SK-N-SH (cell line): Measurements from ENCODE around the gene MYLK. TPM values are rescaled to one million over a fixed set of nuclear protein-coding genes. Genes with fewer than 3 reads are reported as not detected.

Experiments used
- CTCF ChIA-PET: fragments of 300-600, 350-600 bp; formaldehyde crosslinking; extraction: SDS; loops from one replicate; lab custom pipeline; 2021; lab: Yijun Ruan, JAX
- POLR2A ChIA-PET: fragments of 350-600 bp; sonication (Branson Sonifier 250); formaldehyde crosslinking; extraction: SDS; loops from one replicate; lab custom pipeline; 2020; ENCODE audit warnings: antibody characterized with exemption, inconsistent platforms; lab: Yijun Ruan, JAX
- DNase-seq: peaks from one replicate; pipeline ENCODE4 v3.0.0; 2012
- H2AFZ ChIP-seq: fragments of 200-600 bp; sonication (generic); 2 replicates; pipeline ENCODE4 v1.8.1; 2016; ENCODE audit warnings: antibody characterized with exemption, mild to moderate bottlenecking, low read depth
- H3F3A ChIP-seq: fragments of 200-600 bp; sonication (generic); replicated peaks from 2 replicates; pipeline ENCODE3; 2016; ENCODE audit warnings: antibody characterized with exemption, mild to moderate bottlenecking; ENCODE audit not compliant: insufficient read depth
- H3K27ac ChIP-seq, 2 experiments: fragments of 200-500 bp in 1 of 2; fragments of 200-600 bp in 1 of 2; sonication (Bioruptor generic) in 1 of 2; sonication (generic), shearing (Covaris generic) in 1 of 2; 2 replicates each; pipeline versions ENCODE4 v1.5.1 to v1.6.1; 2014 to 2016; ENCODE audit warnings: low read depth in 2 of 2, inconsistent platforms in 1 of 2, low read length in 1 of 2, mild to moderate bottlenecking in 1 of 2, mixed read lengths in 1 of 2
- H3K27me3 ChIP-seq: fragments of 200-600 bp; sonication (generic), shearing (Covaris generic); 2 replicates; pipeline ENCODE4 v1.6.1; 2016; ENCODE audit warnings: mixed run types; ENCODE audit not compliant: insufficient read depth
- H3K36me3 ChIP-seq, 2 experiments: fragments of 200-500 bp in 1 of 2; fragments of 200-600 bp in 1 of 2; sonication (Bioruptor generic) in 1 of 2; sonication (generic) in 1 of 2; replicated peaks in 1 of 2; 2 replicates each; pipeline versions ENCODE3 to v1.5.1; 2014 to 2016; ENCODE audit warnings: low read length in 1 of 2, mild to moderate bottlenecking in 1 of 2; ENCODE audit not compliant: insufficient read depth in 2 of 2, control insufficient read depth in 1 of 2
- H3K4me1 ChIP-seq, 2 experiments: fragments of 200-500 bp in 1 of 2; fragments of 200-600 bp in 1 of 2; sonication (Bioruptor generic) in 1 of 2; sonication (generic), shearing (Covaris generic) in 1 of 2; 2 replicates each; pipeline versions ENCODE4 v1.5.1 to v1.6.1; 2014 to 2016; ENCODE audit warnings: low read depth in 1 of 2, low read length in 1 of 2, mixed run types in 1 of 2; ENCODE audit not compliant: insufficient read depth in 2 of 2, control insufficient read depth in 1 of 2
- H3K4me2 ChIP-seq: fragments of 200-600 bp; sonication (generic), shearing (Covaris generic); 2 replicates; pipeline ENCODE4 v1.6.1; 2017; ENCODE audit warnings: mixed run types
- H3K4me3 ChIP-seq, 2 experiments: fragments of 200-500 bp in 1 of 2; fragments of 200-600 bp in 1 of 2; sonication (Bioruptor generic) in 1 of 2; sonication (generic), shearing (Covaris generic) in 1 of 2; 2 replicates each; pipeline versions ENCODE4 v1.5.1 to v1.8.1; 2014 to 2016; ENCODE audit warnings: low read depth in 2 of 2, inconsistent platforms in 1 of 2, low read length in 1 of 2, mild to moderate bottlenecking in 1 of 2, mixed read lengths in 1 of 2, moderate library complexity in 1 of 2
- H3K79me2 ChIP-seq: fragments of 200-600 bp; sonication (generic); 2 replicates; pipeline ENCODE4 v1.8.1; 2017; ENCODE audit warnings: mild to moderate bottlenecking; ENCODE audit not compliant: insufficient read depth
- H3K9ac ChIP-seq: fragments of 200-600 bp; sonication (generic); 2 replicates; pipeline ENCODE4 v1.6.1; 2017; ENCODE audit warnings: mixed run types
- H3K9me2 ChIP-seq: fragments of 200-600 bp; sonication (generic); 2 replicates; pipeline ENCODE4 v1.6.1; 2017; ENCODE audit warnings: mixed run types
- H3K9me3 ChIP-seq: fragments of 200-600 bp; sonication (generic); 2 replicates; pipeline ENCODE4 v1.6.1; 2017; ENCODE audit warnings: mixed run types, mild to moderate bottlenecking, moderate library complexity
- H4K20me1 ChIP-seq: fragments of 200-600 bp; sonication (generic); 2 replicates; pipeline ENCODE4 v1.6.1; 2017; ENCODE audit warnings: mild to moderate bottlenecking, mixed run types; ENCODE audit not compliant: insufficient read depth
- CHD2 ChIP-seq: fragments of 150-350 bp; IDR thresholded peaks from 2 replicates; pipeline ENCODE4 v1.6.1; 2018; ENCODE audit warnings: low read length; ENCODE audit not compliant: partially characterized antibody
- EP300 ChIP-seq, 2 experiments: IDR thresholded peaks; 2 replicates each; pipeline versions ENCODE4 v1.4.0 to v1.6.1; 2012; ENCODE audit warnings: borderline replicate concordance in 1 of 2, low read depth in 1 of 2, low read length in 1 of 2
- FOXM1 ChIP-seq: IDR thresholded peaks from 2 replicates; pipeline ENCODE4 v1.4.0; 2012; ENCODE audit warnings: low read depth, mild to moderate bottlenecking
- GATA2 ChIP-seq: sonication (generic); formaldehyde crosslinking; IDR thresholded peaks from 2 replicates; pipeline ENCODE4 v1.5.0; 2020; ENCODE audit warnings: mild to moderate bottlenecking, missing genetic modification reagents
- JUND ChIP-seq: IDR thresholded peaks from 2 replicates; pipeline ENCODE4 v1.4.0; 2012
- MEF2A ChIP-seq: IDR thresholded peaks from 2 replicates; pipeline ENCODE4 v1.4.0; 2012; ENCODE audit warnings: low read depth, borderline replicate concordance
- RCOR1 ChIP-seq: fragments of 150-350 bp; IDR thresholded peaks from 2 replicates; pipeline ENCODE4 v1.6.1; 2017; ENCODE audit warnings: antibody characterized with exemption, low read length
- RXRA ChIP-seq: IDR thresholded peaks from 2 replicates; pipeline ENCODE4 v1.4.0; 2012; ENCODE audit warnings: low read depth, mild to moderate bottlenecking, borderline replicate concordance
- SMC3 ChIP-seq: IDR thresholded peaks from 2 replicates; pipeline ENCODE4 v1.6.1; 2012; ENCODE audit warnings: low read depth, low read length, improper control_type of control experiment
- TEAD4 ChIP-seq: IDR thresholded peaks from 2 replicates; pipeline ENCODE4 v1.4.0; 2012; ENCODE audit warnings: mild to moderate bottlenecking, borderline replicate concordance; ENCODE audit not compliant: insufficient read depth
- ZBTB33 ChIP-seq: IDR thresholded peaks from 2 replicates; pipeline ENCODE4 v1.4.0; 2012; ENCODE audit warnings: low read depth, borderline replicate concordance
- WGBS: methylation state at CpG from one replicate; pipeline ENCODE4 v1.1.6; 2017; ENCODE audit warnings: low lambda C conversion rate; 5-methylcytosine and 5-hydroxymethylcytosine counted together
- polyA plus RNA-seq, 3 experiments: library from polyadenylated mRNA; depleted of rRNA; stranded (reverse); fragments of >200 nt; gene quantifications; 2 replicates each; pipeline ENCODE4 v1.2.3, GENCODE V29; 2012

MYLK gene
- polyA plus RNA-seq, 1 of the 3 experiments (the other 2 are of a cell fraction) = 272 TPM

DNA sequence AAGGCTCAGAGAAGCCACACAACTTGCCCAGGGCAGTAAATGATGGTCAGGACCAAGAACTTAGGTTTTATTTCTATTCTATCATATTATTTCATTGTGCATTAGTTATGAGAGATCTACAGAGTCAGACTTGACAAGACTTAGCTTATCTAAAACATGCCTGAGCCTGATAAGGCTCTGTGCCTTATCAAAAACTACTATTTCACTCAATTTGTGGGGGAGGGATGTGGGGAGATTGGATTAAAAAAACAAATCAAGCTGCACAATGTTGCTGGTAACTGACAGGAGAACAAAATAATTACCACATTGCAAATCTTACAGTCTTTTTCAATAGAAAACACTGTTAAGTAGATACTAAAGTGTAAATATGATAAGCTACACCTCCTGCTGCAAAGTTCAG, 315.3 kb downstream of the MYLK start:
- Histone ChIP-seq H3K36me3 (peaks cover 3 to 9% of the 10 kb centered on the region in 2 experiments), H3K4me1 (peaks cover 0 to 5% of the 10 kb centered on the region in 2 experiments; a peak in 2 of 4 replicates), H3K4me3 (no peak overlapping the region), H3K79me2 (no peaks in the 10 kb centered on the region), H3K9me2 (no peaks in the 10 kb centered on the region), H3K4me2 (no peak overlapping the region), H3K9me3 (no peaks in the 10 kb centered on the region), H3K27ac (no peak overlapping the region), H3F3A (no peaks in the 10 kb centered on the region), H3K9ac (no peak overlapping the region), H4K20me1 (no peaks in the 10 kb centered on the region), H3K27me3 (no peaks in the 10 kb centered on the region), H2AFZ (no peak overlapping the region)
- DNase-seq = peak; percentile 26
- POLR2A ChIA-PET = no interaction called here
- CTCF ChIA-PET = interaction anchor here (0.9 to 5.4 kb wide), 5 partner anchors 9 to 284 kb away, joined by 3 to 46 read pairs (median 3); no protein-coding TSS in a partner anchor
- TF ChIP-seq GATA2 (CRISPR knock-in tag) (peak; percentile 95), CHD2 (peak; percentile 44), EP300 (IDR thresholded peaks at IDR 0.05; ENCODE audit: borderline replicate concordance in 1 of 2, low read depth in 1 of 2, low read length in 1 of 2) (peak in 1 of 2 experiments; percentile 36; a peak in 1 of 4 replicates), RCOR1 (peak; percentile 82), MEF2A (no peak)

DNA sequence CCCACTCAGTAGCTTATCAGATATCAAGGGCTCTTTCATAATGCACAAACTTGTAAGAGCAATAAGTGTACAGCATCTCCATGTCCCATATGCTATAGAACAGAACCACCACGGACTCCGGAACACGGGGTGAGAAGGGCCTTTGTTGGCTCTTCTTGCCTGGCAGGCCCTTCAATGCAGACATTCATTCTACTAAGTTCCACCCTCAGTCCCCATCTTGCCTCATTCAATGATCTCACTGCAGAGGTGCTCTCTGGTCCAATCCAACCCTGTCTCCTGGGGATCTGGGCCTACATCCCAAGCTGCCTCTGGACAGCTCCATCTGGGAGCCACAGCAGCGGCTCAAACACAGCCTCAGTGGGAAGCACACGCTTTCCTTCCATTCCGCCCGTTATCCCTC, 316.1 kb downstream of the MYLK start:
- H3K36me3 ChIP-seq = peaks cover 3 to 9% of the 10 kb centered on the region in 2 experiments
- no peaks in the 10 kb centered on the region for H3K27me3 ChIP-seq
- ChIA-PET CTCF (interaction anchor here (0.8 to 5.4 kb wide), 5 partner anchors 8 to 283 kb away, joined by 3 to 46 read pairs (median 3); no protein-coding TSS in a partner anchor), POLR2A (interaction anchor here (0.6 kb wide), 1 partner anchor 1198 kb away, joined by 5 read pairs; no protein-coding TSS in a partner anchor)
- no peaks in the 10 kb centered on the region for H3K9me2 ChIP-seq
- no peaks in the 10 kb centered on the region for H3F3A ChIP-seq
- H3K9ac ChIP-seq = no peak overlapping the region
- H3K4me1 ChIP-seq = peaks cover 0 to 5% of the 10 kb centered on the region in 2 experiments; a peak in 2 of 4 replicates
- no peak overlapping the region for H3K4me2 ChIP-seq
- H3K4me3 ChIP-seq = no peak overlapping the region
- H4K20me1 ChIP-seq = no peaks in the 10 kb centered on the region
- H2AFZ ChIP-seq = no peak overlapping the region
- WGBS = over 99% methylated on average over 6 of the region's 7 CpGs
- no peak for DNase-seq
- no peaks in the 10 kb centered on the region for H3K79me2 ChIP-seq
- H3K27ac ChIP-seq = no peak overlapping the region
- TF ChIP-seq EP300 (IDR thresholded peaks at IDR 0.05; ENCODE audit: borderline replicate concordance in 1 of 2, low read depth in 1 of 2, low read length in 1 of 2) (no peak), TEAD4 (no peak), JUND (no peak), ZBTB33 (no peak), FOXM1 (no peak), SMC3 (no peak), MEF2A (no peak), RXRA (no peak)
- H3K9me3 ChIP-seq = no peaks in the 10 kb centered on the region
